Measurements from ENCODE around the gene GREM2.

GREM2 gene

GRCh38 chr1:240559781-240560180, 52.2 kb downstream of the GREM2 start:
- ATAC-seq: no peak
- DNase-seq: no peak

GRCh38 chr1:240555524-240555923, 56.4 kb downstream of the GREM2 start:
- no peak for ATAC-seq
- DNase-seq: no peak

GRCh38 chr1:240553351-240553750, 58.6 kb downstream of the GREM2 start:
- ATAC-seq: no peak
- DNase-seq: no peak

GRCh38 chr1:240539769-240540414, 72.1 kb downstream of the GREM2 start:
- ATAC-seq (no peak), DNase-seq (no peak)

GRCh38 chr1:240538776-240539430, 73.1 kb downstream of the GREM2 start:
- ATAC-seq: no peak
- no peak for DNase-seq

- no peak for ATAC-seq
- no peak for DNase-seq
Observed at GRCh38 chr1:240533154-240533780, 78.7 kb downstream of the GREM2 start.

GRCh38 chr1:240528591-240528990, 83.4 kb downstream of the GREM2 start:
- DNase-seq: no peak
- no peak for ATAC-seq

GRCh38 chr1:240527086-240527485, 84.9 kb downstream of the GREM2 start:
- no peak for DNase-seq
- no peak for ATAC-seq

GRCh38 chr1:240526312-240526711, 85.6 kb downstream of the GREM2 start:
- ATAC-seq: no peak
- DNase-seq: no peak

- ATAC-seq: no peak
- no peak for DNase-seq
Observed at GRCh38 chr1:240524356-240525069, 87.4 kb downstream of the GREM2 start.

GRCh38 chr1:240522122-240522822, 89.7 kb downstream of the GREM2 start:
- DNase-seq (no peak), ATAC-seq (no peak)

- ATAC-seq: no peak
- no peak for DNase-seq
Observed at GRCh38 chr1:240517891-240518290, 94.1 kb downstream of the GREM2 start.

- no peak for DNase-seq
- no peak for ATAC-seq
Observed at GRCh38 chr1:240516069-240516468, 95.9 kb downstream of the GREM2 start.

- DNase-seq: no peak
- no peak for ATAC-seq
Observed at GRCh38 chr1:240515505-240515904, 96.5 kb downstream of the GREM2 start.

- ATAC-seq: no peak
- no peak for DNase-seq
Observed at GRCh38 chr1:240511789-240512188, 100.2 kb downstream of the GREM2 start.

- DNase-seq: no peak
- ATAC-seq: no peak
Observed at GRCh38 chr1:240508950-240509349, 103.0 kb downstream of the GREM2 start.

- ATAC-seq: no peak
- DNase-seq: no peak
Observed at GRCh38 chr1:240508201-240508600, 103.8 kb downstream of the GREM2 start.

- DNase-seq (no peak), ATAC-seq (no peak)
Observed at GRCh38 chr1:240506176-240506575, 105.8 kb downstream of the GREM2 start.

GRCh38 chr1:240503558-240503957, 108.4 kb downstream of the GREM2 start:
- no peak for DNase-seq
- ATAC-seq: no peak

GRCh38 chr1:240503036-240503435, 108.9 kb downstream of the GREM2 start:
- DNase-seq (no peak), ATAC-seq (no peak)

- DNase-seq (no peak), ATAC-seq (no peak)
Observed at GRCh38 chr1:240501115-240501514, 110.8 kb downstream of the GREM2 start.

GRCh38 chr1:240500647-240501046, 111.3 kb downstream of the GREM2 start:
- ATAC-seq (no peak), DNase-seq (no peak)
